NCI-H2029 treated with DMSO at 0.1 percent for 48 hours (cell line): ENCODE results near the gene PRKG1.
"Not testable (repeated sequence)": the region's sequence is repeated elsewhere in the genome, so short reads cannot be mapped to it uniquely, and the experiment has no call there.

Experiments used
- DNase-seq: peaks from one replicate; lab custom pipeline; 2025; lab: John Stamatoyannopoulos, UW

The PRKG1 gene

GRCh38 chr10:51270936-51271530 is 196.7 kb downstream of the PRKG1 start:
- DNase-seq, result no peak

GRCh38 chr10:51272099-51272498 is 197.8 kb downstream of the PRKG1 start:
- not testable (repeated sequence) for DNase-seq

- DNase-seq, result no peak
These were observed 198.3 kb downstream of the PRKG1 start for GRCh38 chr10:51272555-51272954.

GRCh38 chr10:51273574-51273973 is 199.3 kb downstream of the PRKG1 start:
- DNase-seq, result no peak

- DNase-seq, result not testable (repeated sequence)
These were observed 201.8 kb downstream of the PRKG1 start for GRCh38 chr10:51276097-51276496.

GRCh38 chr10:51281387-51281786 is 207.1 kb downstream of the PRKG1 start:
- DNase-seq, result not testable (repeated sequence)

- no peak for DNase-seq
These were observed 211.3 kb downstream of the PRKG1 start for GRCh38 chr10:51285601-51286000.

- no peak for DNase-seq
These were observed 214.2 kb downstream of the PRKG1 start for GRCh38 chr10:51288511-51288910.

GRCh38 chr10:51289519-51289918 is 215.2 kb downstream of the PRKG1 start:
- no peak for DNase-seq

- DNase-seq, result no peak
These were observed 217.7 kb downstream of the PRKG1 start for GRCh38 chr10:51291961-51292360.

GRCh38 chr10:51297438-51297837 is 223.2 kb downstream of the PRKG1 start:
- DNase-seq, result no peak

GRCh38 chr10:51300617-51301304 is 226.5 kb downstream of the PRKG1 start:
- DNase-seq, result no peak

GRCh38 chr10:51301644-51302043 is 227.4 kb downstream of the PRKG1 start:
- DNase-seq, result no peak

- no peak for DNase-seq
These were observed 228.0 kb downstream of the PRKG1 start for GRCh38 chr10:51302316-51302715.

GRCh38 chr10:51308116-51308515 is 233.8 kb downstream of the PRKG1 start:
- DNase-seq, result no peak

- DNase-seq, result no peak
These were observed 236.9 kb downstream of the PRKG1 start for GRCh38 chr10:51311228-51311627.

- no peak for DNase-seq
These were observed 238.5 kb downstream of the PRKG1 start for GRCh38 chr10:51312817-51313216.

- DNase-seq, result no peak
These were observed 239.0 kb downstream of the PRKG1 start for GRCh38 chr10:51313251-51313650.

GRCh38 chr10:51313773-51314478 is 239.6 kb downstream of the PRKG1 start:
- no peak for DNase-seq

GRCh38 chr10:51314481-51314880 is 240.2 kb downstream of the PRKG1 start:
- no peak for DNase-seq

GRCh38 chr10:51318399-51319172 is 244.3 kb downstream of the PRKG1 start:
- no peak for DNase-seq

GRCh38 chr10:51319173-51319435 is 244.8 kb downstream of the PRKG1 start:
- DNase-seq, result no peak

GRCh38 chr10:51321300-51321699 is 247.0 kb downstream of the PRKG1 start:
- DNase-seq, result no peak
